Measurements from ENCODE around the gene GNAO1.

Gene GNAO1

DNA sequence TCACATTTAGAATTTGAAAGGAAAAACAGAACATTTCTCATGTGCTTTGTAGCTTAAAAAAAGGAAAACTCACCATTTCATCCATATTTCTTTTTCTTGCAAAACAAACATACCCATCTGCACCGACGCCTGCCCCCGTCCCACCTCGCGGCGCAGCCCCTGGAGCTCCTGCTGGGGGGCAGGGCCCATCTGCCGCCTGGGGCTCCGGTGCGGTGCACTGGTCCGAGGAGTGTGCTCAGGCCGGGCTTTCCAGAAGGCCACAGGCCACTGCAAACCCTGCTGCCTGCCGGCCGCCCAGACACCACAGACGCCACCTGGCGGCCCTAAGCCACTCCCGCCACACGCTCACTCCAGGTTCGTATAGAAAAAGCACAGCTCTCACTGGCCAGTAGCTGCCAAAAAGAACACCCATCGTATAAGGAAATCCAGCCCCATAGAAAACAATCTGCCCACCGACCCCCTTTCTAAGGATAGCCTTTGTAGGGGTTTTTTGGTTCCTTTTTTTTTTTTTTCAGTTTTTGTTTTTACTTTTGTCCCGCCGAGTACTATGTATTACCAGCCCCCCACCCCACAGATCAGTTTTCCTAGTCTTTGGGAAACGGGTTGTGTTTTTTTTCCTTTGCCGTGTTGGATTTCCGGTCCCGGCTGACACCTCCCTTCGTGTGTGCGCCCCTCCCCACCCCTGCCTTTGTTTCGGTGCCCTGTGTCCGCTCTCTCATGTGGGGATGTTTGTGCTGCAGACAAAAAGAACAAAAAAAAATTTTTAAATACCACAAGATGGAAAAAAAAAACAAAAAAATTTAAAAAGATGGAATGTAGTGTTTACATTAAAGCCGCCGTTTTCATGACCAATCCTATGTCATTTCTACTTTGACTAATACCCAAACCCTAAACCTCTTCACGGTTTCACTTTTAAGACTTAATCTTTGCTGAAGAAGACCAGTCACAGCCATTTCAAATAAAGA is 165.3 kb downstream of the GNAO1 start:
- TF ChIP-seq ISL1 (CRISPR knock-in tag; IDR thresholded peaks at IDR 0.05): no peak
- TF ChIP-seq TCF4 (CRISPR knock-in tag; IDR thresholded peaks at IDR 0.05; ENCODE audit: borderline replicate concordance): peak; percentile 19; the same call in 1 of the 2 replicates
- peak; percentile 99 for ATAC-seq

DNA sequence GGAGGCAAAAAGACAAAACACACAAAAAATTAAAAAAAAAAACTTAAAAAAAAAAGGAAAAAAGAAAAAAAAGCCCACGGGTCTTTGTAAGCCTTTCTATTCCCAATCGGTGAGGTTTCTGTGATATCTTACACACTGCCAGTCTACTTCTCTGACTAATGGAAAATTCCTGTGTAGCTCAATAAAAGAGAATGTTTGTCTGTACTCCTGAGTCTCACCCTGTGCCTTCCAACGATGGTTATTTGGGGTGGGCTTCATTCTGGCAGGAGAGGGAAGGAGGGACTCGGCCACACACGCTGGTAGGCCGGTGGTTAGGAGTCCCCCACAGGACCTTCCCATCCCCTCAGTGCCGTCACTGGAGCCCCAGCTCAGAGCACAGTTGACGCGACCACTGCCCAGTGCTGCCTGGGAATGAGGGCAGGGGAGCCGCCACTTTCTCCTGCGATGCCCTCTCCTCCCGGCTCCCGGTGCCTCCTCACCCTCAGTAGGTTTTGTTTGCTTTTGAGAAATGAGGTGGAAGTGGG is 166.0 kb downstream of the GNAO1 start:
- peak; percentile 23 for ATAC-seq
- TF ChIP-seq OSR1 (CRISPR knock-in tag; IDR thresholded peaks at IDR 0.05): no peak
- TF ChIP-seq TOX (CRISPR knock-in tag; IDR thresholded peaks at IDR 0.05; ENCODE audit: borderline replicate concordance): no peak
- TF ChIP-seq CSRNP3 (CRISPR knock-in tag; IDR thresholded peaks at IDR 0.05): no peak
- TF ChIP-seq CREB5 (CRISPR knock-in tag; IDR thresholded peaks at IDR 0.05; ENCODE audit: low read depth): no peak
- no peak for TF ChIP-seq ZFP3 (CRISPR knock-in tag; IDR thresholded peaks at IDR 0.05)
- no peak for TF ChIP-seq SNAI2 (CRISPR knock-in tag; IDR thresholded peaks at IDR 0.05)
- no peak for TF ChIP-seq ZNF70 (CRISPR knock-in tag; IDR thresholded peaks at IDR 0.05)
- no peak for TF ChIP-seq PPARA (CRISPR knock-in tag; IDR thresholded peaks at IDR 0.05; ENCODE audit: borderline replicate concordance)
- TF ChIP-seq ESRRG (CRISPR knock-in tag; IDR thresholded peaks at IDR 0.05): no peak
- no peak for TF ChIP-seq RARB (CRISPR knock-in tag; IDR thresholded peaks at IDR 0.05)
- TF ChIP-seq ZC3H10 (CRISPR knock-in tag; IDR thresholded peaks at IDR 0.05): no peak

GRCh38 chr16:56357765-56358322 is 166.6 kb downstream of the GNAO1 start:
- TF ChIP-seq SNAI2 (CRISPR knock-in tag; IDR thresholded peaks at IDR 0.05) (no peak), BACH2 (CRISPR knock-in tag; IDR thresholded peaks at IDR 0.05; ENCODE audit: borderline replicate concordance) (no peak), RARB (CRISPR knock-in tag; IDR thresholded peaks at IDR 0.05) (no peak), ZFP3 (CRISPR knock-in tag; IDR thresholded peaks at IDR 0.05) (no peak)
- no peak for ATAC-seq

- ATAC-seq: no peak
- no peak for TF ChIP-seq TSHZ2 (CRISPR knock-in tag; IDR thresholded peaks at IDR 0.05)
- no peak for TF ChIP-seq SNAI2 (CRISPR knock-in tag; IDR thresholded peaks at IDR 0.05)
These were observed 169.1 kb downstream of the GNAO1 start for GRCh38 chr16:56360117-56361008.

GRCh38 chr16:56362057-56362655 is 170.9 kb downstream of the GNAO1 start:
- ATAC-seq: no peak
- no peak for TF ChIP-seq SNAI2 (CRISPR knock-in tag; IDR thresholded peaks at IDR 0.05)
- TF ChIP-seq GLIS3 (CRISPR knock-in tag; IDR thresholded peaks at IDR 0.05): no peak
